T1000 (cell line): ENCODE data around the gene MAN2A2.
A peak's percentile ranks its signal among the peaks of the same experiment; 100 is the strongest.
"Not testable (repeated sequence)": the region's sequence is repeated elsewhere in the genome, so short reads cannot be mapped to it uniquely, and the experiment has no call there.

Experiments
- DNase-seq: peaks from one replicate; lab custom pipeline; 2025; ENCODE audit warnings: mixed read lengths; lab: John Stamatoyannopoulos, UW

The MAN2A2 gene

GRCh38 chr15:90921887-90922286 is 18.8 kb downstream of the MAN2A2 start:
- no peak for DNase-seq

- DNase-seq, result not testable (repeated sequence)
Measured at GRCh38 chr15:90922712-90923322, 19.7 kb downstream of the MAN2A2 start.

DNA sequence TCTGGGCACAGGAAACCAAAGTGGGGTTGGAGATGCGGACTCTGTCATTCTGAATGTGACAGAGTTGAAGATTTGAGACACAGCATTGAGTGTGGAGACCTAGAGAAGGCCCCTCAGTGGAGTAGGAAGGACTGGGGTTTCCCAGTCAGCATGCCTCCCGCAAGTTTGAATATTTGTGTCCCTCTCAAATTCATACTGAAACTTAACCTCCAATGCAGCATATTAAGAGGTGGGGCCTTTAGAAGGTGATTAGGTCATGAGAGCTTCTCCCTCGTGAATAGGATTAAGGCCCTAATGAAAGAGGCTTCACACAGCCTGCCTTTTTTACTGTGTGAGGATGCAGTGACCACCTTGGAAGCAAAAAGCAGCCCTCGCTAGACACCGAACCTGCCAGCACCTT is 21.3 kb downstream of the MAN2A2 start:
- DNase-seq, result no peak

DNA sequence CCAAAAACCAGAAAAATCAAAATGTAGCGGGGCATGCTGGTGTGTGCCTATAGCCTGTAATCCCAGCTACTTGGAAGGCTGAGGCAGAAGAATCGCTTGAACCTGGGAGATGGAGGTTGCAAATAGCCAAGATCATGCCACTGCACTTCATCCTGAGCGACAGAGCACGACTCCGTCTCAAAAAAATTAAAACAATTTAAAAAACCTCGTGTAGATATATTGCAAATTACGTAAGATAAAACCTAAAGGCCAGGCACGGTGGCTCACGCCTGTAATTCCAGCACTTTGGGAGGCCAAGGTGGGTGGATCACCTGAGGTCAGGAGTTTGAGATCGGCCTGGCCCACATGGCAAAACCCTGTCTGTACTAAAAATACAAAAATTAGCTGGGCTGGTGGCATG is 23.7 kb downstream of the MAN2A2 start:
- not testable (repeated sequence) for DNase-seq

GRCh38 chr15:90928106-90928505 is 25.0 kb downstream of the MAN2A2 start:
- not testable (repeated sequence) for DNase-seq

DNA sequence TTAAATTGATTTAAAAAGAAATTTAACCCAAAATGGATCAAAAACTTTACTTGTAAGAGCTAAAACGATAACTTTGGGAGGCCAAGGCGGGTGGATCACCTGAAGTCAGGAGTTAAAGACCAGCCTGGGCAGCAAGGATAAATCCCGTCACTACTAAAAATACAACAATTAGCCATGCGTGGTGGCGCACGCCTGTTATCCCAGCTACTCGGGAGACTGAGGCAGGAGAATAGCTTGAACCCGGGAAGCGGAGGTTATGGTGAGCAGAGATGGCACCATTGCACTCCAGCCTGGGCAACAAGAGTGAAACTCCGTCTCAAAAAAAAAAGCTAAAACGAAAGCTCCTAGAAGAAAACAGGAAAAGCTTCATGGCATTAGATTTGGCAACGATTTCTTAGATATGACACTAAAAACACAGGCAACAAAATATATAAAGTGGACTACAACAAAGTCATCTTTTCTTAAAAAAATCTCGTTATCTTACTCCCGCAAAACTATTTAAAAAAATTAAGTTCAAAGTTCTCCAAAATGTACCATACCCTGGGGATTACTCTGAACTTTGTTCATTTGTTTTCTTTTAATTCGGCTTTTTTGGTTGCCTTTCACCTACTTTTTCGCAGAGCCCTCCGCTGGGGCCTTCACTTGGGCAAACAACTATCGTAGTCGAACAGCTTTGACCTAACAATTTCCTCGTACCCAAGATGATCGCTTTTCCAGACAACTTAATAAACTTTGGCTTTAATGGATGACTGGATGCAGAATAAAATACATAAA is 26.3 kb downstream of the MAN2A2 start:
- no peak for DNase-seq

- no peak for DNase-seq
Measured at GRCh38 chr15:90930861-90931574, 27.9 kb downstream of the MAN2A2 start.

DNA sequence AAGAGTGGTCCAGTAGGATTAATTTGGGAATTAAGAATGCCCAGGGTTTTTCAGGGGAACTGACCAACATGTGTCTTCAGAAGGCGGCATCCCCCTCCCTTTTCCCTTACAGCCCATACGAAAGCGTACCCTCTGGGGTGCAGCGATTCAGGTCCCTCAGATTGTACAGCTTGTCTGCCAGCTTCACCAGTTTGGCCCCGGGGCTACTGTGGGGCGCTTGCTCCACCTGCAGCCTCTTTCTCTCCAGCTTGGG is 28.4 kb downstream of the MAN2A2 start:
- no peak for DNase-seq

DNA sequence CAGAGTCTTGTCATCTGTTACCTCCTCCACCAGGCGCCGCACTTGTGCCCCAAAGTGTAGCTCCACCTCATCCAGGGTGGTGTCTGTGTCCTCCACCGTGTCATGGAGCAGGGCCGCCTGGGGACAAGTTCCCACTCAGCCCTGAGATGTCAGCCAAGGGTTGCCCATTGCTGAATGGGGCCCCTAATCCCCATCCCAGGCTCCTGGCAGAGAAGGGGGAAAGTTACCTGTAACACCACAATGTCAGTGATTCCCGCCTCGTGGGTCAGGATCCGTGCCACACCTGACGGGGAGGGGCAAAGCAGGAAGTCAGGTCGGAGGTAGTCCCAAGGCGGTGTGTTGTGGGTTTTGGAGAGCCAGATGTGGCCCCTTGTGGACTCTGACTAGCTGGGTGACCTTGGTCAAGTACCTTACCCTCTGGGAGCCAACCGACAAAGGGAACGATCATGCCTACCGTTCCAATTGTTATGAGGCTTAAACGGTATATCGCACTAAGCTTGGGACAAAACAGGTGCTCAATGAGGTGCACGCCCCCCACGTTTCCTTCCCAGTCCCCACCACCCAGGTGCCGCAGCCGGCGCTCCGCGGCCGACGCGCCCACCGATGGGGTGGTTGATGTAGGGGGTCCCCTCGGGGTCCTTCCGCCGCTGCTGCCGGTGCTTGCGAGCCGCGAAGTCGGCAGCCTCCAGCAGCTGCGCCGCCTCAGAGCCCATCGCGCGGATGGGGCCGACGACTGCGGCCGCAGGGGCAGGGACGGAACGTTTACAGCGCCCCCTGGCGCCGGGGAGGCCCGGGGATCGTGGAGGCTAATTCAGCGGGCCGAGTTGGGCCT is 28.9 kb downstream of the MAN2A2 start, which contains the start of gene HDDC3:
TSS of gene HDDC3 (minus strand) at position 722 of the 832 bp plus-strand sequence. CDS start at position 713, 9 bp downstream.
- peak; percentile 81 for DNase-seq

DNA sequence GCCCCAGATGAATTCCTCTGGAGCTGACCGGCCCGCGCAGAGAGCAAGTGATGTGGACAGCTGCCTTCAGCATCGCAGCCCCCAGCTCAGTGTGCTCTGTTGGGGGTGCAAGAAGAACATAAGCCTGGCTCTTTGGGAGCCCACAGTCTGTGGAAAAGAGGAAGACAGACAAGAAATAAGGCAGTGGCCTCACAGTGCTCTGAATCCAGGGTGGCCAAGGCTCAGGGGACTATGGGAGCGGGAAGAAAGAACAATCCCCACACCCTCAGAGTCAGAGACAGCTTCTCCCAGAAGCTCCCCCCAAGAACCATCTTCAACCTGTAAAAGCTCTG is 29.5 kb downstream of the MAN2A2 start:
- no peak for DNase-seq

- DNase-seq, result no peak
Measured at GRCh38 chr15:90933301-90933700, 30.2 kb downstream of the MAN2A2 start.

DNA sequence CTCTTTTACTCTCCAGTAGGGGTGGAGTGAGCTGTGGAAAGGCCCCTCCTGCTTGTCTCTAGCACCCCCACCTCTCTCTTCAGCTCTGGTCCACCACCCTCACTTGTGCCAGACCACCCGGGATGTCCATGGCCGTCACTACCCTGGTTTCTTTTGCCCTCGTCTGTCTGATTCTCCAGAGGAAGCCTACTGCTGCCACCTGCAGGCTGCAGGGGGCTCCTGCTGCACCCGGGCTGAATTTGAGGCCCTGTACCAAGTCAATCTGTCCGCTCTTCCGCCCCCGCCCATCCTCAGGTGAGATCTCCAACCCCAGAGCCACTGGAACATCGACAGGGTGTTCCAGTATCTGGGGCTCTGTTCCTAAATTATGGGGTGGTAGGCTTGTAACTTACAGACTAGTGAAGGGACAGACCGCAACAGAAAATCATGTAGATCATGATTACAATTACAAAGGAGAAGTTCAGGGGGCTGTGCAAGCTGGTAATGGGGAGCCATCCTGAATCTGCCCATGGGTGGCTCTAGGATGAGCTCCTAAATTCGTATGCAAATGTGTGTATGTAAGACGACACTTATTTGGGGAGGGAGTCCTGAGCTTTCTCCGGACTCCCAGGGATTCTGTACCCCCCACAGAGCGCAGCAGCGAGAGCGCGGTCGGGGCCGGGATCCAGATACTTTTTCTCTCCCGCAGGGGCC is 31.3 kb downstream of the MAN2A2 start:
- DNase-seq, result peak; percentile 58

DNA sequence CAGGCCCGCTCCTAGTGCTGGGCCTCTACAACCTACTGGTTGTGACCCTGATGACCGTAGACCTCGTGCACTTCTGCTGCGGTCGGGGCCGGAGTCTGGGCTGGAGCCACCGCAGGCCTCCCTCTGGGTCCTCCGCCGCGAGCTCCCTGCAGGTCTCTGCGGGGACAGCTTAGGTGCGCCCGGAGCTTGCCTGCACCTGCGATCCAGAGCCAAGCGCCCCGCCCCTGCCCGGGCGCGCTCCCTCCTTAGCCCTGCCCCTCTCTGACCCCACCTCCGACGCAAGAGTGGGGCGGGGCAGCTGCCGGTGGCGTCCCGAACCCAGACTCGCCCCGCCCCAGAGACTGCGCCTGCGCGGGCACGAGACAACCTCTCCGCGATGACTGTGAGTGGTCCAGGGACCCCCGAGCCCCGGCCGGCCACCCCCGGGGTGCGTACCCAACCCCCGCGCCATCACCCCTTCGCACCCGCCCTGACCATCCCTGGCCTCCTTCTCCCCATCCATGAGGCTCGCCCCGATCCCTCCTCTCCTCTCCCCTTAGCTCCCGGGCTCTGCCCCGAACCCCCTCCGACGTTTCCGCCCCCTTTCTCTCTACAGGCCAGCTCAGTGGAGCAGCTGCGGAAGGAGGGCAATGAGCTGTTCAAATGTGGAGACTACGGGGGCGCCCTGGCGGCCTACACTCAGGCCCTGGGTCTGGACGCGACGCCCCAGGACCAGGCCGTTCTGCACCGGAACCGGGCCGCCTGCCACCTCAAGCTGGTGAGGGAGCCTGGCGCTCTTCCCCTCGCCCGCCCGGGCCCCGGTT is 32.0 kb downstream of the MAN2A2 start, which contains the start of gene UNC45A:
TSS of gene UNC45A (plus strand) at position 337 of the 803 bp plus-strand sequence. CDS start at position 377, 40 bp downstream.
- DNase-seq, result peak; percentile 67

DNA sequence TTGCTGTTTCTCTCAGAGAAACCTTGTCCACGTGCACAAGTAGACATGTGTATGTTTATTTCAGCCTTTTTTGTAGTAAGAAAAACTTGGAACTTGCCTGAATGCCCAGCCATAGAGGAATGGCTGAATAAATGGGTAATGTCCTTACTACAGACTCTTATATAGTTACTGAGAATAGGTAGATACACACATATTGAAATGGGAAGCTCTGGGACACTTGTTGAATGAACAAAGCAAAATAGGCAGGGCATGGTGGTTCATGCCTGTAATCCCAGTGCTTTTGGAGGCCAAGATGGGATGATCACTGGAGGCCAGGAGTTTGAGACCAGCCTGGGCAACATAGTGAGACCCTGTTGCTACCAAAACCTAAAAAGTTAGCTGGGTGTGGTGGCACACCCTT is 33.7 kb downstream of the MAN2A2 start:
- no peak for DNase-seq

DNA sequence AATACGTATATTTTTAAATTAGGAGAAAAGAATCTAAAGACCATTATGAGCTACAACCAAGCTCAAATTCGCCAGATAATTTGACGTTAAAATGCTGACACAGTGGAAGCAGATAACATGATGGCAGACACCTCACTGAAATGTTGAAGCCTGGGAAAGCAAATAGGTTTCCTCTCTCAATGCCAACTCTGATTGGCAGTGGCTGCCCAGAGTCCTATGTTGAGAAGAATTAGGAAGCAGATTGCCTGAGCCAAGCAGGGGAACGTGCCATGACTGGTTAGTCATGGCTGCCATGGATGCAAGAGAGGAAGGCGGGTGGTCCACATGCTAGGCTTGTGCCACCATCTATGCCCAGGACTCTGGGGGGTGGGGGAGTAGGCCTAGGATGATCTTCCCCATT is 35.2 kb downstream of the MAN2A2 start:
- no peak for DNase-seq

DNA sequence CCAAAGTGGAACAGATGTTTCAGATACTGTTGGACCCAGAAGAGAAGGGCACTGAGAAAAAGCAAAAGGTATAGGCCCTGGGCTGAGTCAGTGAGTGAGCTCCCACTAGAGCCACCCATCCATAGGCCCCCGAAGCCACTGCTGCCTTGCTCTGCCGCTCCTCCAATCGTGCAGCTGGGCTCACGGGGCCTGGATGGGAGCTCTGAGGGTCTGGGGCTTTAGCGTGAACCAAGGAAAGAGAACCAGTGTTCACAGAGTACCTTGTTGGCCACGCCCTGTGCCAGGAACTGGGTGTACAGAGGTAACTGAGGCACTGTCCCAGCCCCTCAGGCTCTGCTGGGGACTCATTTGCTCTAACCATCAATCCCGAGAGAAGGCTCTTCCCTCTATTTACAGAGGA is 36.7 kb downstream of the MAN2A2 start:
- DNase-seq, result no peak

DNA sequence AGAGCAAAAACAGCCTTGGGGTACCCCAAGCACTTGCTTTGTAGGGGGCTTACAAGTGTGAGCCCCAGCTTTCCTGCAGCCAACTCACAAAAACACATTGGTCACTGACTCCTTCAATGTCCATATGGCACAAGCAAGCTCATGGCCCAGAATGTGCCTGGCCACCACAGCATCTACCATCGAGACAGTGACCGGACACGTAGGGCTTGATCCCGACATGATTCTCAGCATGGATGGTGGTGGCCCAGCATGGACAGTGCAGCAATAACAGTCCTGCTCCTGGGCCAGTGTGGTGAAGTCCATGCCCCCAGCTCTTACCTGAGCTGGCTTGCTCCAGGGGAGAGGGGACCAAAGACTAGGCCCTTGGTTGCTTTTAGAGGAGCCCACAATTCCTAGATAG is 37.9 kb downstream of the MAN2A2 start:
- no peak for DNase-seq

- DNase-seq, result no peak
Measured at GRCh38 chr15:90942354-90943120, 39.4 kb downstream of the MAN2A2 start.

GRCh38 chr15:90945091-90945490 is 42.0 kb downstream of the MAN2A2 start:
- no peak for DNase-seq

DNA sequence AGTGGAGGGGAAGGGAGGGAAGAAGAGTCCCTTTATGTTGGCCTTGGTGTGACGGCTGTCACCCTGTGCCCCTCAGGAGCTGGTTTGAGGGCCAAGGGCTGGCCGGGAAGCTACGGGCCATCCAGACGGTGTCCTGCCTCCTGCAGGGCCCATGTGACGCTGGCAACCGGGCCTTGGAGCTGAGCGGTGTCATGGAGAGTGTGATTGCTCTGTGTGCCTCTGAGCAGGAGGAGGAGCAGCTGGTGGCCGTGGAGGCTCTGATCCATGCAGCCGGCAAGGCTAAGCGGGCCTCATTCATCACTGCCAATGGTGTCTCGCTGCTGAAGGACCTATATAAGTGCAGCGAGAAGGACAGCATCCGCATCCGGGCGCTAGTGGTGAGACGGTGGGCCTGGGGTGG is 43.4 kb downstream of the MAN2A2 start:
- DNase-seq, result no peak
